Measurements from ENCODE around the gene EPAS1.

The EPAS1 gene

GRCh38 chr2:46410273-46411244 lies 113.4 kb downstream of the EPAS1 start:
- no peak for DNase-seq (ENCODE audit: low read depth)

GRCh38 chr2:46411245-46411641 lies 114.0 kb downstream of the EPAS1 start:
- DNase-seq (ENCODE audit: low read depth), result no peak

GRCh38 chr2:46411985-46412384 lies 114.8 kb downstream of the EPAS1 start:
- DNase-seq (ENCODE audit: low read depth), result no peak

- no peak for DNase-seq (ENCODE audit: low read depth)
Measured at GRCh38 chr2:46413111-46413510, 115.9 kb downstream of the EPAS1 start.

- no peak for DNase-seq (ENCODE audit: low read depth)
Measured at GRCh38 chr2:46413631-46414030, 116.4 kb downstream of the EPAS1 start.

GRCh38 chr2:46414701-46415100 lies 117.5 kb downstream of the EPAS1 start:
- DNase-seq (ENCODE audit: low read depth), result no peak

- DNase-seq (ENCODE audit: low read depth), result no peak
Measured at GRCh38 chr2:46416280-46416679, 119.1 kb downstream of the EPAS1 start.

- DNase-seq (ENCODE audit: low read depth), result no peak
Measured at GRCh38 chr2:46416739-46417403, 119.7 kb downstream of the EPAS1 start.

GRCh38 chr2:46420945-46421344 lies 123.7 kb downstream of the EPAS1 start:
- no peak for DNase-seq (ENCODE audit: low read depth)

GRCh38 chr2:46421361-46421760 lies 124.2 kb downstream of the EPAS1 start:
- DNase-seq (ENCODE audit: low read depth), result no peak

- no peak for DNase-seq (ENCODE audit: low read depth)
Measured at GRCh38 chr2:46422717-46423394, 125.6 kb downstream of the EPAS1 start.

GRCh38 chr2:46424937-46425336 lies 127.7 kb downstream of the EPAS1 start:
- DNase-seq (ENCODE audit: low read depth), result no peak

- no peak for DNase-seq (ENCODE audit: low read depth)
Measured at GRCh38 chr2:46428911-46429436, 131.8 kb downstream of the EPAS1 start.

GRCh38 chr2:46430413-46430812 lies 133.2 kb downstream of the EPAS1 start:
- no peak for DNase-seq (ENCODE audit: low read depth)

GRCh38 chr2:46430992-46431391 lies 133.8 kb downstream of the EPAS1 start:
- DNase-seq (ENCODE audit: low read depth), result no peak

- peak; percentile 33 for DNase-seq (ENCODE audit: low read depth)
Measured at GRCh38 chr2:46431481-46432235, 134.5 kb downstream of the EPAS1 start.

- peak; percentile 19 for DNase-seq (ENCODE audit: low read depth)
Measured at GRCh38 chr2:46434851-46435273, 137.7 kb downstream of the EPAS1 start.

- DNase-seq (ENCODE audit: low read depth), result no peak
Measured at GRCh38 chr2:46435353-46435752, 138.1 kb downstream of the EPAS1 start.

GRCh38 chr2:46435796-46436360 lies 138.7 kb downstream of the EPAS1 start:
- no peak for DNase-seq (ENCODE audit: low read depth)
